Occipital lobe (tissue), 2 donors: Measurements from ENCODE around the gene CETN2. TPM values are rescaled to one million over a fixed set of nuclear protein-coding genes. Genes with fewer than 3 reads are reported as not detected.
"Not testable (repeated sequence)": the region's sequence is repeated elsewhere in the genome, so short reads cannot be mapped to it uniquely, and the experiment has no call there.

Experiments used
- DNase-seq: peaks from one replicate; lab custom pipeline; 2025; lab: John Stamatoyannopoulos, UW
- total RNA-seq: library from RNA; depleted of rRNA; stranded (reverse); fragments of >200 nt; gene quantifications from one replicate; pipeline ENCODE4 v1.2.3, GENCODE V29; 2014

CETN2 gene
- total RNA-seq: 24.2 TPM

DNA sequence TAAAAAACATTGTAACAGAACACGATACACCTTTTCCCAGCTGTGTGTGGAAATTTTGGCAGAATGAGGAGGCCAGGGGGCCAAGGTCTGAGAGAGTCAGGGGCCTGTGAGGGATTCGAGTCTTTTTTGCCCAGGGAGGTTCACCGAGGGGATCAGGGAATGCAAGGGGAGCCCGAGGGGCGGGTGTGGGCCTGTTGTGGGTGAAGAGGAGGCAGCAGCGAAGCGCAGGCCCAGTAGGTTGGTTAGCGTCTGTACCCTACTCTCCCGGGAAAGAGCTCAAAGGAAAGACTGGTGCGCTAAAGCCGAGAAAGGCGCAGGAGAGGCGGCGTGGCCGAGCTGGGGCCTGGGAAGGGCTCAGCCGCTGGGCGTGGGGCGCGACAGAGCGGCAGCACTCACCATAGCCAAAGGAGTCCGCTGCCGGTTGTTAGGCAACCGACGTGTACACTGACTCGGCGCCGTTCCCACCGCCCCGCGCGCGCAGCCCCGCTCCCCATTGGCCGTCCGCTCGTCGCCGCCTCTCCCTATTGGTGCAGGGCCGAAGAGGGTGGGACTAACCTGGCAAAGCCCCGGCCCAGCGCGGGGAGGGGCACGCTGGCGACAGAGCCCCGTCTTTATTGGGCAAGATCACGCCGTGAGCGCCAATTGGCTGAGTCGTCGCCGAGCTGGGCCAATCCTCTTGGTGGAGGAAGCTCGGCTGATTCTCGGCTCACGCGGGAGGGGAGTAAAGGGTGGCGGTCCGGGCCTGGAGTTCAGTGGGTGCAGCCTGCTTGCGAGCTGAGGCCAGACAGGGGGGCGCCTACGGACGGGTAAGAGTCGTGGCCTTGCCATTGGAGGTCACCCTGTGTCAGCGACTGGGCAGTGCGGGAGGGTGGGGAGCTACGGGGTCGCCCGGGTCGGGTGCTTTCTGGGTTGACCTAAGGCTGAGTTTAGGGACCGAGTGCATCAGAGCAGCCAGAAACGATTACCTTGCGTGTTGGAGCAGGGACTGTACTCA is at the start of gene CETN2, which contains the start of gene NSDHL:
CETN2 (minus strand) TSS at position 446 of the 994 bp plus-strand sequence; CDS start at position 399, 47 bp downstream.
NSDHL (plus strand) TSS at position 752 of the 994 bp plus-strand sequence. CDS start 15,262 bp downstream, outside the sequence.
- peak; percentile 93 for DNase-seq

DNA sequence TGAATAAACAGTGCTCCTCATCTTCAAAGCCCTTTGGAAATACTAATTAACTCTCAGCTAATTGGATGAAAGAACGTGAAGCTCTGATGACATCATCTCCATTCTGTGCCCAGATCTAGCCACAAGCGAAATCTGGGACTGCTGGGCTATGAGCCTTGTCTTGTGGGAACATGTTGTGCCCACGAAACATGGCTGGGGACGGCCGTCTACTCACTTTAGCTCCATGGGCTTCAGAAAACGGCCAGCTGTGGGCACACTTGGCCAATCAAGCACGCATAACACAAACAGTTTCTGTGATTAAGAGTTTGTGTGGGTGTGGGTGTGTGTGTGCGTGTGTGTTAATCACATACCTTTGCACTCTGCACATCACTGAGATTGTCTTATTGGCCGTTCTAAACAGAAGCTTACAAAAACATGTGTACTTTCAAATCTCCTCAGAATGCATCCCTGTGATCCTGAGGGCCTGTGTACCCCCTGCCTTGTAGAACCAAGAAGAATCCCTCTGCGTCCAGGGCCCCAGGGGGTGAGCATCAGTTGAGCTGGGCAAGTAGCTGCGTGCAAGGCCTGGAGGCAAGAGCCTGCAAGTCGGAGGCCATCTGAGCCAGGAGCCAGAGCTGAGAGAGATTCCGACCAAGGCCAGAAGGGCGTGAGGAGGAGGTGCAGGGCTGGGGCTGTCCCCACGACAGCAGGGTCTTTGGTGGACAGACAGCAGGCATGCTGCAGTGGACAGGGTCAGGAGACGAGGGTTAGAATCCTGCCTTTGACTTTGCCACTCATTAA is 48.6 kb upstream of the CETN2 start:
- no peak for DNase-seq

DNA sequence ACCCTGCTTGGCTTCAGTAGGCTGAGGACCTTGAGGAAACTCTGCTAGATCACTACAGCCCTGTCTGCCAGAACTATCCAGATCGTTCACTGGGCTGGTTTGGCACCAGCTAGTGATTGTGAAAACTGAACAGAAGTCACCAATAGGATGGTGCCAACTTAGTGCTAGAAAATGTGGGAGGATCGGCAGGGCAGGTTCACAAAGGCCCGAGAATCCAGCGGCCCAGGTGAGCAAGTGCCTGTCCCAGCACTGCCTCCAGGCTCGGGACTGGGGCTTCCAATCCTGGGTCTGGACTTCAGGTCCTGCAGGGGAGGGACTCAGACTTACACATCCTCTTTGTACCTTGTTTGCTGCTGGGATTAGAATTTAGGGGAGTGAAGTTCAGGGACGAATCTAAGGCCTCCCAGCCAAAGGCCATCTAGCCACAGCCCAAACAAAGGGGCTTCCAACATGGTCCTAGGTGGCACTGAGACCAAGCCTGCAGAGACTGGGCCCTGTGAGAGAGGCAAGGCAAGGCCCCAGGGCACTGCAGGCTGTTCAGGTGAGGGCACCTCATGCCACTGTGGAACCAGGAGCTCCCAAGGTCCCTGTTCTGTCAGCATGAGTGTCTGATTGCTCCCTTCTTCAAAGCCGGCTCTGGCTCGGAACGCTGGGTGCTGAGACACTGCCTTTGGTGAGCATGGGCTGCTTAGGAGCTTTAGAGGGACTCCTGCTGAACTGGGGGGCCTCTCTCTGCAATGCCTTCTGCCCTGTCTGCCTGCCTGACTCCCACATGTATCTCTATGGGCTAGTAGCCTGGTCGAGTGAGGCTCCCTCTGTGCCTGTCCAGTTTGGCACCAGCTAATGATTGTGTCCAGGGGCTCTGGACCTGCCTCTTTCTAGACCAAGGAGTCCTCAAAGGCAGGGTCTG is 46.6 kb upstream of the CETN2 start:
- no peak for DNase-seq

DNA sequence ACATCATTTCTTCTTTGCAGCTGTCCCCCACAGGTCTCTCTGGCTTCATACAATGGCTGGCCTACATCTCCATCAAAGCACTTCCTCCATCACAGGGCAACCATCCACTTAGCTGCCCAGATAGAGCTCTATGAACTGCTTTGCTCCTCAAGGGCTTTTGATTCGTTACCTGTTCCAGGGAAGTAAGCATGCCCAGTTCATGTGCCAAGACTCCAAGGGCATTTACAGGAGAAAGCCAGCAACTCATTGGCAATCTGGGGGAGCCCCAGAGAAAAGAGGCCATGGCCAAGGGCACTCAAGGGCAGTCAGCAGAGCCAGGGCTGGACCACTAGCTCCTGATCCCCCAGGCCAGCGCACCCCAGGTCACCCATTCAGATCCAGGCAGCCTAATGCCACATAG is 42.8 kb upstream of the CETN2 start:
- no peak for DNase-seq

DNA sequence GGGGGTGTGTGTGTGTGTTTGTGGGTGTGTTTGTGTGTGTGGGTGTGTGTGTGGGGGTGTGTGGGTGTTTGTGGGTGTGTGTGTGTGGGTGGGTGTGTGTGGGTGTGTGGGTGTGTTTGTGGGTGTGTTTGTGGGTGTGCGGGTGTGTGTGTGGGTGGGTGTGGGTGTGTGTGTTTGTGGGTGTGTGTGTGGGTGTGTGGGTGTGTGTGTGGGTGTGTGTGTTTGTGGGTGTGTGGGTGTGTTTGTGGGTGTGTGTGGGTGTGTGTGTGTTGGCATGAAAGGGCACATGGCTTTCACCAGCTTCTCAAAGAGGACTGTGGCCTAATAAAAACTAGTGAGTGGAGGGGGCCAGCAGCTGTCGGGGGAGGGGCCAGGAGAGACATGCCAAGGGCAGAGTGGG is 42.0 kb upstream of the CETN2 start:
- no peak for DNase-seq

DNA sequence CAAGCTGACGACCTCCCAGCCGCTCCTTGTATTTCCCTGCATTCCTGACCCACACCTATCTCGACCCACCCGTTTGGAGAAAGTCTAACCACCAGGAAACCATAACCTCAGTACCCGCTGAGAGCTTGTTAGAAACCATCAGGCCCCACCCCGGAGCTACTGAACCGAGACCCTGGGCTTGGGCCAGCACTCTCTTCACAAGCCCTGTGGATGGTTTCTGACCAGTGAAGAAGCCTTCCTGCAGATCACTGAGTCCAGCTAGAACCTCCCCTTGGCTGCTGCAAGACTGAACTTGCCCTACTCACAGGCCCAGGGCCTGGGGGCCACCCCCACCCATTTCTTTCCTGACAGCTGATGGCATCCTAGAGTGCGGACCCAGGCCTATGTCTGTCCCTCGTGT is 40.7 kb upstream of the CETN2 start:
- DNase-seq: no peak

DNA sequence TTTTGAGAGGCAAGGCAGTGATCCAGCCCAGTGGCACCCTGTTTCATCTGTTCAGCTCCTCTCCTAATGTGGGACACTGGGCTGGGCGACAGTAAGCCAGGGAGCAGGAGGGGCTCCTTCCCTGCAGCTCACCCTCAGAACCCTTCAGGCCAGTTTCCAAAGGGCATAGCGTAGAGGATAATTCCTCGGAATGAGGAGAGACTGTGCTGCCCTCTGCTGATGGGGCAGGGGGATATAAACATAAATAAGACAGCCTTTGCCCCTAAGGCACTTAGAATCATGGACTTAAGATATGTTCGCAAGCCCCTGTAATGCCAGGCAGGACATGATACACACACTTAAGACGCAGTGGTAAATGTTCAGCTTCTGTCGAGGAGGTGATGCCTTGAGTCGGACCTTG is 39.4 kb upstream of the CETN2 start:
- no peak for DNase-seq

DNA sequence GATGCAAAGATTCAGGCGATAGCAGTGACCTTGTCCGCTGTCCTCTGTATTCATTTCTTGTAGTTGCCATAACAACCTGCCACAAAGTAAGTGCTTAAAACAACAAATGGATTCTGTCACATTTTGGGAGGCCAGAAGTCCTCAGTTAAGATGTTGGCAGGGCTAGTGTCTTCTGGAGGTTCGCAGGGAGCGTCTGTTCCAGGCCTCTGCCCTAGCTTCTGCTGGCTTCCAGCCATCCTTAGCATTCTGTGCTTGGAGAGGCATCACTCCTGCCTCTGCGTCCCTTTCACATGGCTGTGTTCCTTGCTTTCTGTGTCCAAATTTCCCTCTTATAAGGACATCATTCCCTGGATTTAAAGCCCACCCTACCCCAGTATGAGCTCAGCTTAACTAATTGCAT is 35.8 kb upstream of the CETN2 start:
- no peak for DNase-seq

DNA sequence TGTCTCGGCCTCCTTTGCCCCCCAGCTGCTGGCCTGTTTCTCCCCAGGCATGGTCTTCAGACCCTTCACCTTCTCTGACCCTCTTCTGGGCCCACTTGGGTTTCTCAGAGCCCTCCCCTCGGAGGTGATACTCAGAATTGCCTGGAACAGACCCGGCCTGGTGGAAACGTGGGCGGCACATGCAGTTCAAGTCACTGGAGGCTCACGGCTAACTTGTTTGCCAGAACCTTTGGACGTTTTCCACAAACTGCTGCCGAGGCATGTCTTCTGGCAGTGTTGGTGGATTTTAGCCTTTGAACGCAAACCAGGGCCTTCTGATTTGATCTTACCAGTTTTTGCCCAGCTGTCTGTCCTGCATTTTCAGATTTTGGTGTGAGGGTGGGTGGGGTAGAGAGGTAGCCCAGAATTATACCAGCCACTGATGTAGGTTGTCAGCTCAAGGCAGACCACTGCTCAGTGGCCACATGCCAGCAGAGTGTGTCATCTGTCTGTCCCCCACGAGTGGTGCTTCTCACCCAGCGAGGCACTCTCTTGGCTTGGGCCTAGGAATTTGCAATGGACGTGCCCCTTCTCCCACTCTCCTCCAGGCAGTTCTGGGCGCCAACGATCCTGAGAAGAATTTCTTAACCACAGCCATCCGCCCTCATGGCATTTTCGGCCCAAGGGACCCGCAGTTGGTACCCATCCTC is 34.8 kb upstream of the CETN2 start:
- no peak for DNase-seq

DNA sequence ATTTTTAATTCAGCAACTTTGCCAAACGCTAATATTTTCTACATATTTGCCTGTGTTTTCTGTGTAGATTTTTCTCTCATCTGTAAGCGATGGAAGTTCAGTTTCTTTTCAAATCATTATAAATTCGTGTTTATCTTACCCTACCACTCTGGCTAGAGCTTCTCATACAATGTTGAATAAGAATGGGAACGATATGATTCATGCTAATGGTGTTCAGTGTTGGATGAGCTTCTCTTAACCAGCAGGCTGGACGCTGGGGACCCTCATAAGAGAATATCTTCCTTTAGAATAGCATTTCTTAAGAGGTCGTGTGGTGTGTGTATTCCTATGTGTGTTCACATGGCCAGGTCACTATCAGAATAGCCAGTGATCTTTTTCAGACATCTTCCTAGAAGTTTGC is 31.3 kb upstream of the CETN2 start:
- no peak for DNase-seq

DNA sequence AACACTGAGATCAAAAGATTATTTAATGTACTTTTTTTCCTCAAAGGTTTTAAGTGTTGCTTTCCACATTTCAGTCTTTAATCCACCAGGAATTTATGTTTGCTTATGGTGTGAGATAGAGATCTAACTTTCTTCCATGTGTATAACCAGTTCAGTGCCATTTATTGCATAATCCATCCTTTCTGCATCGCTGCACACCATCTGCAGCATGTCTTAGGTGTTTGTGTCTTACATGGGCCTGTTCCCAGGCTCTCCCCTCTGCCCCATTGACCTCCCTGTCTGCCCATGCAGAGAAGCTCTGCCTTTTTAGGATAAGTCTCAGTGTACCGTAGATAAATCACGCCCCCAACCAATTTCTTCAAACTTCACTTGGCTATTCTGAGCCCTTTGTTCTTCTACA is 30.6 kb upstream of the CETN2 start:
- no peak for DNase-seq

DNA sequence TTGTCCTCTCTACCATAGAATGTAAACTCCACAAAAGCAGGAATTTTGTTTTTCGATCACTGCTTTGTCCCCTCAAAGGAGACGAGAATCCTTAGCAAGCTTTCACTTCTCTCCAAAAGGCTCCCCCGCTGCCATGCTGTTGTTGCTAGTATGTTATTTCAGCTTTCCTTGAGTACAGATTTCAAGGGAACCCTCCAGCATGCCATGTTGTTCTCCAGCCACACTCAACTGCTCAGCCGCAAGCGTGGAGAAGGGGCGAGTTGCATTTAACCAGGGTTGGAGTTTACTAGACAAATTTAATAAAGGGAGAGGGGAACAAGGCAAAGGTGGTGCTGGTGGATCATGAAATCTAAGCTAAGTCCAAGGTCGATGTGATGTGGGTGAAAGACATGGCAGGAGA is 23.4 kb upstream of the CETN2 start:
- no peak for DNase-seq

DNA sequence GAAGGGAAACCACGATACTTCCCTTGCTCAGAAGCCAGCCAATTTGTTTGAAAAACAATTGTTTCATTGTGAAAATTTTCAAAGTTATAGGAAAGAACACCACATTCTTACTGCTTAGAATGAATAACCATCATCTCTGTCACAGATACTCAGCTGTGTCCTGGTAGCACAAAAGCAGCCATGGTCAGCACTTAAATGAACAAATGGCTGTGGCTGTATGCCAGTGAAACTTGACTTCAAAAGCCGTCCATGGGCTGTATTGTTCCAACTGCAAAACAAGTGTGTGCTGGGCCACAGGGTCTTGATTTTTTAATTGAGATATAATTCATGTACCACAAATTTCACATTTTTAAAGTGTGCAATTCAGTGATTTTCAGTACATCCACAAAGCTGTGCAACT is 19.9 kb upstream of the CETN2 start:
- DNase-seq: no peak

DNA sequence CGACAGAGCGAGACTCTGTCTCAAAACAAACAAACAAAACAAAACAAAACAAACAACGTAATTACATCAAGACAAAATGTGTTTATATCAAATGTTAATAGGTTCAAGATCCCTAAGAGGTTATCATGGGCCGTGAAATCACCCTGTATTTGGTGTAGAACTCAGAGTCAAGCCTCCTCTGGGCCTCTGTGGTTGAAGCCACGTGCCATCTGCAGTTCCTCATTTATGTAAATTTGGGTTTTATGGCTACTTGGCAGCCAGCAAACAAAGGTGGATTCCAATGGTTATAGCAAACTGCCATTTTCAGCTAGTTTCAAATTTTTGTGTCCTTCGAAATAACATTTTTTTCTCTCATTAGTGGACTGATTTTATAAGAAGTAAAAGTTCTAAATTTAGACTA is 16.7 kb upstream of the CETN2 start:
- DNase-seq: no peak

DNA sequence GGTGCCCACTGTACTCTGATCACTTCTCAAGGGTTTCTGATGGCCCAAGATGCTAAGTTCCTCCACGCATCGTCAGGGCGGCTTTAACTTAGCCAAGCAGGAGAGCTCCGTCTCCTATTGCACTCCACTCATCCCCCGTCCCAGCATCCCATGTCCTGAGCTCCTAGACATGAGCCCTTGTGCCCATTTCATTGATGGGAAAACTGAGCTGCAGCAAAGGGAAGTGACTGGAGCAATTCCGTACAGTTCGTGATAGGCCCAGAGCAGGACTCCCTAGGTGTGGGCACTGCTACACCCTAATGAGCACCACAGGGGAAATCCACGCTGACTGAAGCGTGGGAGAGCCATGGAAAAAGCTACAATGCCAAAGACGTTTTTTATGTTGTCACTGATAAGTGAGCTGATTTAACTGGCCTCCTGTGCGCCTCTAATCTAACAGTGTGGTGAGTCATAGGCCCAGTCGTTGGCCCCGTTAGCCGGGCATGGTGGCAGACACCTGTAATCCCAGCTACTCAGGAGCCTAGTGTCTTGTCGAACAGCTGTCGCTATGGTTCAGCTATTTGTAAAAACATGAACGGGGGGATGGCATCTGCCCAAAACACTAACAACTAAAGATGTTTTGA is 15.2 kb upstream of the CETN2 start:
- no peak for DNase-seq

DNA sequence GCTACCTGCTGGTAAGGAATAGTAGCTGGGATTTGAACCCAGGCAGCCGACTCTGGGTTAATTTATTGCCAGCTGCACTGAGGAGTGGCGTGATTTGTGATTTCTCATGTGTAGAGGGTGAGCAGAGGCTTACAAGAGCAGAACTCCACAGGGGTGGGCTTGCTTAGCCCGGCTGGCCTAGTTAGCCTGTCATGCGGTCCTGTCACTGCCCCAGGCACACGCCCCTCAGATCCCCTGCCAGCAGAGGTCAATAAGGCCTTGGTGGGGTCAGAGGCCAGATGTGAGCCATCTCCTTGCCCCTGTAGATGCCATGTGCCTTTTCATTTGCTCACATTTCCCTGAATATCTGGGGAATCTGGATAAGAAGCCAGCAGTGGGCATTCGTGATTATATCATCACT is 13.7 kb upstream of the CETN2 start:
- DNase-seq: no peak

DNA sequence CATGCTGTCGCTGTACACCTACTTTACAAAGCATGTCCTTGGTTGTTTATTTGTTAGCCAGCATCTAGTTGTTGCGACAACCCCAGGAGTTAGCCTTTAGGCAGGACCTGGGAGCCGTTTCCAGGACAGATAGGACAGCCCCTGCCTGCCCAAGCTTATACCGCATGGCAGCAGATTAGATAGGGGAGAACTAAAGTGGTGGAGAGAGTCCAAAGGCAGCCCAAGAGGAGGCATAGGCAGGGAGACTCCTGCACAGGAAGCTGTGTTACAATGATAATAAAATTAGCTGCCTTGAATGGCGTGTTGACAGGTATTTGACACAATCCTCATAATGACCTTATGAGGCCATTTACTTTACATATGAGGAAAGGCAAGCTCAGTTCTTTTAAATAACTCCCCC is 13.3 kb upstream of the CETN2 start:
- DNase-seq: no peak

DNA sequence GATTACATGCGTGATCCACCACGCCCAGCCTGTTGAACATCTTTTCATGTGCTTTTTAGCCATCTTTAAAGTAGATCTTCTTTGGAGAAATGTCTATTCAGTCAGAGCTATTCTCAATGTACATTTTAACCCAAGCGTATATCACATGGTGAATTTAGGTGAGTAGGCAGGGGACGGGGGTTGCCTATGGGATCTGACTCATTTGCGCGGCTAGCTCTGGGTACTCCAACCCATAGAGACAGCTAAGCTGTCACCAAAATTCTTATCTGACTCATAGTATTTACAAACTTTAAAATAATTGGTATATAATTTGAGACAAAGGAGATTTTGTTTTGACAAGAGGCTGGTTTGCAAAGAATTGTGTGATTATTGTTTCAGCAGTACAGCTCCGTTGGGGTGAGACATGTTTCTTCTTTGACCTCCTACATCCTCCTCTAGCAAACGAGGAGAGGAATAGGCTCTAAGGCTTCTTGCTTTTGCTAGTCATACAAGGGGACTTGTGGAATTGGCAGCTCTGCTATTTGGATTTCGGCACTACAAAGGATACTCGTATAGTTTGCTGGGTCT is 12.3 kb upstream of the CETN2 start:
- DNase-seq: no peak

DNA sequence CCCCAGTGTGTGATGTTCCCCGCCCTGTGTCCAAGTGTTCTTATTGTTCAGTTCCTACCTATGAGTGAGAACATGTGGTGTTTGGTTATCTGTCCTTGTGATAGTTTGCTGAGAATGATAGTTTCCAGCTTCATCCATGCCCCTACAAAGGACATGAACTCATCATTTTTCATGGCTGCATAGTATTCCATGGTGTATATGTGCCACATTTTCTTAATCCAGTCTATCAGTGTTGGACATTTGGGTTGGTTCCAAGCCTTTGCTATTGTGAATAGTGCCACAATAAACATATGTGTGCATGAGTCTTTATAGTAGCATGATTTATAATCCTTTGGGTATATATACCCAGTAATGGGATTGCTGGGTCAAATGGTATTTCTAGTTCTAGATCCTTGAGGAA is 4.9 kb upstream of the CETN2 start:
- DNase-seq: not testable (repeated sequence)

DNA sequence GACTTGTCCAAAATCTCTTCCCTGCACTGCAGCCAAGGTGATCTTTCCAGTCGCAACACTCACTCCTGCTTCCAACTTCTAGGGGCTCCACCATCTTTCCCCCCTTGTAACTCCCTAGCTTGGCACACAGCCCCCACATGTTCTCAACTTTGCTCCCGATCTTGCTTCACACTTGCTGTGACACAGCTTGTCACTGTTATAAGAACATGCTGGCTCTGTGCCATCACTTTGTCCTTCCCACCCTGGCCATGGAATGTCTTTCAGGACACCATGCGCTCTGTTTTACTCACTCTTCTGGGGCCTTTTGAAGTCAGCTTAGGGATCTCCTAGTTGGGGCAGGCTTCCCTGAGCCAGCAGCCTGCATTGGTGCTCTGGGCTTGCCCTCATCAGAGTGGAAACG is 2.8 kb upstream of the CETN2 start:
- DNase-seq: no peak
